ENCODE data around the gene GMPR2. TPM values are rescaled to one million over a fixed set of nuclear protein-coding genes. Genes with fewer than 3 reads are reported as not detected.

The GMPR2 gene
- total and polyA plus RNA-seq, 11 donors: 23.9 to 55.9 (median 31.5) TPM

GRCh38 chr14:24260026-24260779, 27.5 kb downstream of the GMPR2 start:
- TF ChIP-seq CTCF (IDR thresholded peaks at IDR 0.05) (no peak), POLR2A (IDR thresholded peaks at IDR 0.05) (no peak)
- Histone ChIP-seq H3K4me3 (no peak overlapping the region), H3K4me1 (no peaks in the 10 kb centered on the region), H3K9me3 (no peaks in the 10 kb centered on the region), H3K27ac (no peak overlapping the region), H3K36me3 (peaks cover 0 to 4% (median 0%) of the 10 kb centered on the region in 9 donors), H3K27me3 (no peaks in the 10 kb centered on the region)
- no peak for DNase-seq
- 85 to 90% (median 89%) methylated on average over 16 of the region's 16 CpGs for WGBS, 4 donors
- ATAC-seq: peak in 1 of 4 donors; percentile 4
- intact Hi-C loops (cut with DNase I): no loop called here

- DNase-seq (no peak), ATAC-seq (no peak)
- WGBS, 4 donors: 72 to 89% (median 83%) methylated on average over 3 to 4 of the region's 4 CpGs
- Histone ChIP-seq H3K36me3 (peaks cover 0 to 9% (median under 1%) of the 10 kb centered on the region in 9 donors), H3K4me3 (no peak overlapping the region), H3K27ac (no peak overlapping the region), H3K4me1 (no peaks in the 10 kb centered on the region), H3K27me3 (no peaks in the 10 kb centered on the region), H3K9me3 (no peaks in the 10 kb centered on the region)
- intact Hi-C loops (cut with DNase I): no loop called here
- no peak for TF ChIP-seq CTCF (IDR thresholded peaks at IDR 0.05)
- TF ChIP-seq POLR2A (IDR thresholded peaks at IDR 0.05): no peak
Observed at GRCh38 chr14:24260780-24261157, 28.0 kb downstream of the GMPR2 start.

GRCh38 chr14:24261256-24261968, 28.7 kb downstream of the GMPR2 start:
- intact Hi-C loops (cut with DNase I): no loop called here
- H3K27me3 ChIP-seq: no peaks in the 10 kb centered on the region
- H3K9me3 ChIP-seq: no peaks in the 10 kb centered on the region
- 85 to 91% (median 88%) methylated on average over 20 of the region's 20 CpGs for WGBS, 4 donors
- no peak overlapping the region for H3K4me3 ChIP-seq
- H3K36me3 ChIP-seq: peaks cover 0 to 15% (median 7%) of the 10 kb centered on the region in 9 donors
- H3K27ac ChIP-seq: no peak overlapping the region
- H3K4me1 ChIP-seq: no peaks in the 10 kb centered on the region
- DNase-seq (no peak), ATAC-seq (no peak)
- no peak for TF ChIP-seq POLR2A (IDR thresholded peaks at IDR 0.05)

- WGBS, 4 donors: 91 to 100% (median 92%) methylated on average over 2 to 19 of the region's 19 CpGs
- no peak for DNase-seq
Observed at GRCh38 chr14:24261969-24262327, 29.2 kb downstream of the GMPR2 start.

More at GRCh38 chr14:24261969-24262327, 29.2 kb downstream of the GMPR2 start:
- Histone ChIP-seq H3K27me3 (no peaks in the 10 kb centered on the region), H3K27ac (no peak overlapping the region), H3K4me3 (no peak overlapping the region), H3K9me3 (no peaks in the 10 kb centered on the region), H3K4me1 (no peaks in the 10 kb centered on the region), H3K36me3 (peaks cover 0 to 21% (median 12%) of the 10 kb centered on the region in 9 donors)
- TF ChIP-seq POLR2A (IDR thresholded peaks at IDR 0.05): no peak
- no peak for TF ChIP-seq CTCF (IDR thresholded peaks at IDR 0.05)
- intact Hi-C loops (cut with DNase I): no loop called here
- ATAC-seq: no peak
